ENCODE data around the gene HAUS3.

Gene HAUS3, protein sequence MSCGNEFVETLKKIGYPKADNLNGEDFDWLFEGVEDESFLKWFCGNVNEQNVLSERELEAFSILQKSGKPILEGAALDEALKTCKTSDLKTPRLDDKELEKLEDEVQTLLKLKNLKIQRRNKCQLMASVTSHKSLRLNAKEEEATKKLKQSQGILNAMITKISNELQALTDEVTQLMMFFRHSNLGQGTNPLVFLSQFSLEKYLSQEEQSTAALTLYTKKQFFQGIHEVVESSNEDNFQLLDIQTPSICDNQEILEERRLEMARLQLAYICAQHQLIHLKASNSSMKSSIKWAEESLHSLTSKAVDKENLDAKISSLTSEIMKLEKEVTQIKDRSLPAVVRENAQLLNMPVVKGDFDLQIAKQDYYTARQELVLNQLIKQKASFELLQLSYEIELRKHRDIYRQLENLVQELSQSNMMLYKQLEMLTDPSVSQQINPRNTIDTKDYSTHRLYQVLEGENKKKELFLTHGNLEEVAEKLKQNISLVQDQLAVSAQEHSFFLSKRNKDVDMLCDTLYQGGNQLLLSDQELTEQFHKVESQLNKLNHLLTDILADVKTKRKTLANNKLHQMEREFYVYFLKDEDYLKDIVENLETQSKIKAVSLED

DNA sequence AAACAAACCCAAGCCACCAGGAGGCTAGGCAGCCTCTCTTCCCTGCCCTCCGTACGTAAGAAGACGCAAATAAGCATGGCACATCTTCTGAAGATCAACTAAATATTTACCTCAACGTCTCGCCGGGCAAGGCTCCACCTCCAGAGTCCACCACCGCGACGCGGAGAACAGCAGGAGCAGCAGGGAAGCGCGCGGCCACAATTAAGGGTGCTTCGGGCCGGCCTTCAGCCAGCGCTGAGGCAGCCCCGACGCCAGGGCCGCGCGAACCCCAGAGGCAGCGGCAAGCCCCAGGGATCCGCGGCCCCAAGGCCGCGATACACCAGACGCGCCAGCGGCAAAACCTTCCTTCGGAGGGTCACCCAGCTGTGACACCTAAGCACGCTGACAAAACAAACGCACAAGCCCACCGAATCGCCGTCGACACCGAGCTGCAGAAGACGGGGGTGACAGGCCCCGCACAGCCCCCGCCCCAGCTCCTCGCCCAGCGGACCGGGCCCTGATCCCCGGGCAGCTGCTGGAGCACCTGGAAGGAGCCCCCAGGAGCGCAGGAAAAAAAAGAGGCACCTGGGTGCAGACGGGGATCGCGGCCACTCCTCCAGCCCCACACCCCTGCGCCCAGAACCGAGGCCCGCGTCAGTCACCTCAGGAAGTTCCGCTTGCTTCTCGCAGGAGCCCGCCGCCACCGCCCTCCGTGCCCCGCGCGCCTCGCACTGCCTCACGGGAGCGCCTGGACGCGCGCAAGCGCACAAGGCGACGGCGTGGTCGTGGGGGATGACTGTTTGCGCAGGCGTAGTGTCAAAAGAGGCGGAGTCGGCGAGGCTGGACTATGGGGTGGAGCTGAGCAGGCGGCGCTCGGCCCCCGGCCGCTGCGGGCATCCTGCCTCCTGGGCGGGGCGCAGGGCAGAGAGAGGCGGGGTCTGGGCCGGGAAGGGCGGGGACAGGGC is at the start of gene HAUS3, which contains the start of gene POLN:
Gene HAUS3 (minus strand): TSS at position 712 of the 944 bp plus-strand sequence. CDS start 1,175 bp downstream, outside the sequence.
Gene POLN (minus strand): TSS at position 712 of the 944 bp plus-strand sequence. CDS start 12,890 bp downstream, outside the sequence.
- peak; percentile 99 for DNase-seq

DNA sequence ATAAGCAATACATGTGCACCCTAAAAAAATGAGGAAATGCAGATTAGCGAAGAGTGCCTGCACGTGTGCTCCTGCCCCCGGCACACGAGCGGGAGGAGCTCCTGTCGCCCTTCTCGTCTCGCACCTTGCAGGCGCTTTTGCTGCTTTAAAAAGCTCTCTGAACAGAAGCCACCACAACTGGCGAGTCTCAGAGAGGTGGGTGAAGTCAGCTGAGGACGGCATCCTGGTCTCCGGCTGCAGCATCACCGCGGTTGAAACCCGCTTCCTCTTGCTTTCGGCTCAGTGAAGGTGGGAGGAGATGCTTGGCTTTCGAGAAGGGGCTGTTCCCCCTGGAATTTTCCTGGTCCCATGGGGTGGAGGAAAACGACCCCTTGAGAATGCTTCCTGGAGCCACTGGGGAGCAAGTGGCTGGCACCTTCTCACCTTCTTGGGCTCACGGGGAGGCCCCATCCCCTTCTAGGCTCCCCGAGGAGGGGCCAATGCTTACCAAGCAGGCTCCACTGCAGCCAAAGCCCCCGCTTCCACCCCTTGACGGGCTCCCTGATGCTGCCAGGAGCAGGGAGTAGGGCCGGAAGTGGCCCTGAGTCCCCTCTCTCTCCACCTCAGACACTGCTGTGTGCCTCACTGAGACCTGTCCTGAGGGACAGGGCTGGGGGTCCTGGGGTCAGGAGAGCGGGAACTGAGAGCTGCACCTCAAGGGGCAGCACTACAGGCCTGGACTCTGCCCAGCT is 49.2 kb upstream of the HAUS3 start:
- DNase-seq = peak; percentile 69

DNA sequence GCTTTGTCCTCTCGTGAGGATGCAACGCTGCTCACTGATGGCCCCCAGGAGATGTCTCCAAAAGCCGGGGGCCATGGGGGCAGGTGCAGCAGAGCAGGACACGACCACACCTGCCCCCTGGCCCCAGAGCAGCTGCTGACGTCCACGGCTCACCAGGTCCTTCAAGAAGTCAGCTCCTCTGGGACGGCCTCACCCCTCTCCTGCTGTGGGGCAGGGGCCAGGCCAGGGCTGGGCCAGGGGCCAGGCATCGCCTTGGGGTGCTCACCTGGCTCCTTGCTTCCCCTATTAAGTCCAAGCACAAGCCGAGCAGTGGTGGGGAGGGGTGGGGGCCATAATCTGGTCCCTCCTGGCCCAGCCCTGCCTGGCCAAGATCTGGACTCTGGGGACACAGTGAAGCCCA is 48.6 kb upstream of the HAUS3 start:
- DNase-seq = no peak

DNA sequence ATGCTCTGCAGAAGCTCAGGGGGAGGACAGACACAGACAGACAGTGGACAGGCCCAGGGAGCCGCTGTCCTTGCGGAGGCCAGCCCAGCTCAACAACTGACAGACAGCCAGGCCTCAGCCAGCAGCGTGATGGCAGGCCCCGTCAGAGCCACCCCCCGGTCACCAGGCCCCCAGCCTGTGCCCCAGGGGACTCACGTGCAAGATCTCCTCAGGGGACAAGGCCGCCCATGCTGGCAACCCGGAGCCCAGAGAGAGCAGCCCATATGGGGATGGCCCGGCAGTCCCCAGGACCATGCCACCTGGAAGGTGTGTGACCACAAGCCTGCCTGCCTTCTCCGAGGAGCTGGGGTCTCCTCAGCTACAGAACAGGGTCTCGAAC is 48.0 kb upstream of the HAUS3 start:
- DNase-seq = no peak

DNA sequence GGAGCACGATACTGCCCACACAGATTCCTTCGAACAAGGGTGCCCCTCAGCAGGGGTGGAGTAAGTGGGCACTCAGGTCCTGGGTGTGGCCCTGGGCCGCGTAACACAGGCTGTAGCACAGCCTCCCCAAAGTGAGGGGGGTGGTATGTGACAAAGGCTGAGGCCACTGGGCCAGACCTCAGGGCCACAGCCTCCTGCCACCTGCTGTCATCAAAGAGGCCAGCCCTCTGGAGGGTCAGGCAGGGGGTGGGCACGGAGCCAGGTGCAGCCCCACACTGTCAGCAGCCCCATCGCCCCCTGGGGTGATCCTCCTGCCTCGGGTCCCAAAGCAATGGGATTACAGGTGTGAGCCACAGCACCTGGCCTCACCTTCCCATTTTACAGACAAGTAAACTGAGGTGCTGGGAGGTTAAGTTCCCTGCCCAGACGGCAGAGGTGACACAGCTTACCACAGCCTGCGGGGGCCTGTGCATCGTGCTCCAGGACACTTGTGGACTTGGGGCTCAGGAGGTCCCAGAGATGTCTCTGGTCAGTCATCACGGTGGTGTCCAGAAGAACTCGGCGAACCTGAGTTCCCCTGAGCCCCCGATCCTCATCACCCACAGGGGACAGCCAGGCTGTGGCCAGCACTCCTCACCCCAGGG is 47.5 kb upstream of the HAUS3 start:
- no peak for DNase-seq

DNA sequence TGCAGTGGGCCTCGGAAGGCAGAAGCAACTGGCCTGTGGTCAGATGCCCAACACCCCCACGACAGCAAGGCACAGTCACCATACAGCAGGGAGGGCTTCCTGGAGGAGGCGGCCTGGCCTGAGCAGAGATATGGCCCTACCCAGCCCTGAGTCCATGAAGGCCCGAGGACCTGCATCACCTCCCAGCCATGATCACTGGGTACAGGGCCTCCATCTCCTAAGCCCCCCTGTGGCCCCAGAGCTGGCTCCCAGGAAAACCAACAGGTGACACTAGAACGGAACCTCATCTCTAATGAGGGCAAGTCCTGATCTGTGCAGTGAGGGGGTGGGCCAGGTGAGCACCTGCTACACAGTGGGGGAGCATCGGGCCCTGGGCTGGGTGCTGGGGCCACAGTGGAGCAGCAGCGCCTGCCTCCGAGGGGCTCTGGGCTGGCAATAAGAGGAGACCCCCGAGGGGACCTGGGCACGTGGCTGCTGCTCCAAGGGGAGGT is 46.2 kb upstream of the HAUS3 start:
- no peak for DNase-seq

DNA sequence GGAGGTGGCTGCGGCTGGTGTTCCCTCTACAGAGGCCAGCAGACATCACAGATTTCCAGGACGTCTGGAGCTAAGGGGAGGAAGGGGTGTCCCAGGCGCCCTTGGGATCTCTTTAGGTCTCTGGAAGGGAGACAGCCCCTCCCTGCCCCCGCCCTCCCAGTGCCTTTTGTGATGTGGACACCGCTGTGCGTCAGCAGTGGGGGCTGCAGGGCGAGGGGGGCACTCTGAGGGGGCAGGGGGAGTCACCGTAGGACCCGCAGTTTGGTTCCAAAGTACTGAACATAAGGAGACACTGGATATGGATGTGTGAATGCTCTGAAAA is 45.6 kb upstream of the HAUS3 start:
- no peak for DNase-seq

DNA sequence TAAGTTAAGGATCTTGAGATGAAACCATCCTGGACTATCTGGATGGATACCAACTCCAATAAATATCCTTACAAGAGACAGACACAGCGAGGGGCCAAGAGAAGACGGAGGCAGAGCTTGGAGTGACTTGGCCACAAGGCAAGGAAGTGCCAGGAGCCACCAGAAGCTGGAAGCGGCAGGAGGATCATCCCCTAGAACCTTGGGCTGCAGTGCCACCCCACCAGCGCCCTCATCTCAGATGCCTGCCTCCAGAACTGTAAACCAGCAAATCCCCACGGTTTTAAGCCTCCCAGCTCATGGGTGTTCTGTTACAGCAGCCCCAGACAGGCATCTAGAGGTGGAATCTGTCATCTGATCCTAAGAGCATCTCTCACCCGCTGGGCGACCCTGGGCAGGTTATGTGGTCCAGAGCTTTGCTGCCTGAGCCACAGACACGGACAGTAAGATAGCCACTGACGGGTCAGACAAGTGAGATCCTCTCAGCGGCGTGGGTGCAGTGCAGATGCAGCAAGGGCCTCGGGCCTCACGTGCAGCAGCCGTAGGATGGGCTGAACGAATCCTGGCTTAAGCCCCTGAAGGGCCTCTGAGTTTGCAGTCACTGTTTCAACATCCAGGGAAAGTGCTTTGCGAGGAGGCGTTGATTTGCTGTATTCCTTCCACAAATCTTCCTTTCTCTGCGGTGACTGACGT is 45.1 kb upstream of the HAUS3 start:
- DNase-seq = no peak

DNA sequence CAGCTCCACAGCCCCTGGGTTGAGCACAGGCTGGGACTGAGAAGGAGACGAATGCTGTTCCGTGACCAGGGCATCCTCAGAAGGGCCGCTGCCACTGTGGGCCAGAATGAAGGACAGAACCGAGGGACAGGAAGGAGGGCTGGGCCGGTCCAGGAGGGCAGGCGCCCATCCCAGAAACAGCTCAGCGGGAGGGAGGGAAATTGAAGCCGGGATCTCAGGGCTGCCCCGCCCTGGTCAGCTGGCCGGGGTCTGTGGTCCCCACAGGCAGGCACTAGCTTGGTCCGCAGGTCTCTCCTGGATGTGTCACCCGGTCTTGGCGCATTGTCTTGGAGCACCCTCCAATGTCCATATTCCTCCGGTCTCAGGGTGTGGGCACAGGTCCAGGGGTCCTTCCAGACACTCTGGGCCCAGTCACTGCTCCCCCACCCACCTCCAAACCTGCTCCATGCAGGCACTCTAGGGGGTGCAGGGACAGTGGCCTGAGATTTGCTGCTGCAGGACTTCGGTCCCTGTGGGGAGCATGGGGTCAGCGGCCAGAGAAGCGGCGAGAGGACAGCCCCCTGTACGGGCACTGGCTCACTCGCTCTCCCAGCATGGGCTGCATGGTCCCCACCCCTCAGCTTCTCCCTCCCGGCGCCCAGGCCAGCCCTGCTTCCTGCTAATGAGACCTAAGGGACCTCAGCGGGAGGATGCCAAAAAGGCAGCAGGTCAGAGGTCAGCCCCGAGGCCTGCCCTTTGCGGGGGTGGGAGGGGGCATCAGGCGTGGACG is 43.9 kb upstream of the HAUS3 start:
- DNase-seq = no peak

DNA sequence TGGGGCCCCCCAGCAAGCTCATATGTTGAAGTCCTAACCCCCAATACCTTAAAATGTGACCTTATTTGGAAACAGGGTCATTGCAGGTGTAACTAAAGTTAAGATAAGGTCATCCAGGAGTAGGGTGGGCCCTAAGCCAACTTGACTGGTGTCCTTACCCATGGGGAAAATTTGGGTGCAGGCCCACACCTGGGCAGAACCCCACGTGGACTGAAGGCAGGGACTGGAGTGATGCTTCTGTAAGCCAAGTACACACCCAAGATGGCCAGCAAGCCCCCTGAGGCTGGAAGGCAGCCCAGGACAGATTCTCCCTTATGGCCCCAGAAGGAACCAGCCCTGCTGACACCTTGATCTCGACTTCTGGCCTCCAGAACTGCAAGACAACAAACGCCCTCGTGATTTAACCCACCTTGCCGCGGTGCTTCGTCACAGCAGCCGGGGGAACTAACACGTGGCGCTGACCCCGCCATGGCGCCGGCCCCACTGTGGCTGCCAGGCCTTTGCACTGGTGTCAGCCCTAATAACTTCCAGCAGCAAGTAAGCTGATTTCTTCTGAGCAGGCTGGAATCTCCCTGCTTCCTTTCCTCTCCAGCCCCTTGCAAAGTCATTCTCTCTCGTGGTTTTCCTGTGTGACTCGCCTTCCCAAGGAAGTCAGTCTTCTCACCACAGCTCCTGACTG is 43.2 kb upstream of the HAUS3 start:
- DNase-seq = no peak

DNA sequence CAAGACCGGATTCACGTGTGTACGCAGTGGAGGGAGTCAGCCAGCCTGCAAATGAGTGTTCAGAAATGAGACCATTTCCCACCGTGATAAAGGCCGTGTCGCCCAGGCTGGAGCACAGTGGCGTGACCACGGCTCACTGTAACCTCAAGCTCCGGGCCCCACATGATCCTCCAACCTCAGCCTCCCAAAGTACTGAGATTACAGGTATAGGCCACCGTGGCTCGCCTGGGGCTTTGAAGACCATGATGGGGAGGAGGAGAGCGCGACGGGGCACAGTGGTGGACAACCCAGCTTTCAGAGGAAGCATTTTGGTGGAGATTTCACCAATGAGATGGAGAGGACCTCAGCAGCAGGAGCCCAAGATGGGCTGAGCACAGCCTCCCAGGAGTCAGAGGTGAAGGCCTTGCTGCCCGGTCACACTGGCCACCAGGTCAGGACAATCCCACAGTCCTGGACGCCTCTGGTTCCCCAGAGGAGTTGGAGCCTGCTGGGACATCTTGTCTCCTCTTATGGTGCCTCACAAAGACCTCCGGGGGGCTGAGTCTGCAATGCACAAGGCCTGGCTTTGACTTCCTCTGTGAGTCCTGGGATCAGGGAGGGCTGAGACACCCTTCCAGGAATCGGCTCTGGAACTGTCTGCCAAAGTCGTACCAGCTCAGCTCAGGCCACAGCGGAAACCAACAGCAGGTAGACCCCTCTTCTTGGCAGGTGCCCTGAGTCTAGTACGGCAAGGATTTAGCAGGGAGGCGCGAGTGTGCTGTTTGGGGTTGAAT is 42.4 kb upstream of the HAUS3 start:
- DNase-seq = no peak

DNA sequence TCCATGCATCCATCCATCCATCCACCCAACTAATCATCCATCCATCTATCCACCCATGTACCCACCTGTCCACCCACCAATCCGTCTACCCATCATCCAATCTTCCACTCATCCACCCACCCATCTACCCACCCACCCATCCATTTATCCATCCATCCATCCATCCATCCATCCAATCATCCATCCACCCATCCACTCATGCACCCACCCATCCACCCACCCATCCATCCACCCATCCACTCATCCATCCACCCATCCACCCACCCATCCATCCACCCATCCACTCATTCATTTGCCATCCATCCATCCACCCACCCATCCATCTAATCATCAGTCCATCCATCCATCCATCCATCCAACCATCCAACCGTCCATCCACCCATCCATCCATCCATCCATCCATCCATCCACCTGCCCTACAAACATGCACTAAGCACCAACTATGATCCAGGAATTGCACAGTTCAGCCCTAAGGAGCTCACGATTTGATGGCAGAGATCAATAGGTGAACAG is 41.3 kb upstream of the HAUS3 start:
- no peak for DNase-seq

DNA sequence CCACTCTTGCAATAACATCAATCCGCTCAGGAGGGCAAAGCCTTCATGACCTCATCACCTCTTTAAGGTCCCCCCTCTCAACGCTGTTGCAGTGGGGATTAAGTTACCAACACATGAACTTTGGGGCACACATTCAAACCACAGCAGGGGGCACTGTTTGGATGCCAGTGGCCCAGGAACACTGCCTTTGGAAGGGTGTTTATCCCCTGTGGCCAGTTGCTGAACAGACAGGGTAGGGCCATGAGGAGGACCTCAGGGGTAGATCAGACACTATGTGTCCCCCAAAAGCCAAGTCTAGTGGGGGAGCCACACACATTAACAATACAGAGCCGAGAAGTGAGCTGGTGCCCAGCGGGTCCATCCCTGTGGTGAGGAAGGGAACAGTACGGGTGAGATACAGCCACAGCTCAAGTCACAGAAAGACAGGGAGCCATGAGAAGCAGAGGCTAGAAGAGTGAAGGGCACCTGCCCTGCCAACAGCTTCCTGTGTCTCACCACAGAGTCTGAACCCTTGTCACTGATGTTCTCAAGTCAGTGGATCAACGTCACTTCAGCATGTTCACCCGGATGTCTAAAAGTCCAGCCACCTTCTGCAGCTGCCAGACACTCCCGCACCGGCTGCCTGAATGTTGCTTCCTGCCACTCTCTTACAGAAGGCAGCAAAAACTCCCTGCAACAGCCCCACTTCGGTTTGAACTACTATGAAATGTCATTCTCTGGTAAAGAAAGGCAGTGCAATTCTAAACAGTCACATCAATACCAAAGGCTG is 39.8 kb upstream of the HAUS3 start:
- DNase-seq = peak; percentile 74

DNA sequence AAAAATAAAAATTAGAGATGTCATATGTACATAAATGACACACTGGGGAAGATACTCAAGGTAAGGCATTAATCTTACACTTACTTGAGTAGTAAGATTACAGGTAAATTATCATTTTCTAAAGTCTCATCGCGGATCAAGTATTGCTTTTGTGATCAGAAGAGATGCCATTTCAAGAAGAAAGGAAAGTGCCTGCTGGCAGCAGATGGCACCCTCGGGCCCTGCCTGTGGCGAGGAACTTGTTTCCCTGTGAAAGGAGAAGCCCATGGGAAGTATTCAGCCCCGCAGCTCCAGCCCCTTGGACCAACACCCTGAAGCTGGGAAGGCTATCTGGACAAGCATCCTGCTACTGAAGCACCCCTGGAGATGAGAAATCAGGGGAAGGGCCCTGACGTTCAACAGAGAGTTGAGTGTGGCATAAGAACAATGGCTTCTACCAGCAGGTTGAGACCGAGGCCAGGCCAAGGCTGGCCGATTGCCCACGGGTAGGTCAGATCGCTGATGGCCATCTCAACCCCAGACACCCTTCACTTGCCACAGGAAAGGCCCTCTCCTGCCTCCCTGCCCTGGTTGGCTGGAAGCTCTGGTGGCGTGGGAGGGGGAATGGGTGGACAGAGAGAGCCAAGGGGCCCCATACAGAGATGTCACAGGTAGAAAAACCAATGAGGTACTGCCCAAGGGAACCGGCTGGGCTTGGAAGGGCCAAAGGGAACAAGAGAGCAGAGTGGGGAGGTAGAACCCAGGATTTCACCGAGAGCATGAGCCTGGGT is 38.8 kb upstream of the HAUS3 start:
- DNase-seq = peak; percentile 20

DNA sequence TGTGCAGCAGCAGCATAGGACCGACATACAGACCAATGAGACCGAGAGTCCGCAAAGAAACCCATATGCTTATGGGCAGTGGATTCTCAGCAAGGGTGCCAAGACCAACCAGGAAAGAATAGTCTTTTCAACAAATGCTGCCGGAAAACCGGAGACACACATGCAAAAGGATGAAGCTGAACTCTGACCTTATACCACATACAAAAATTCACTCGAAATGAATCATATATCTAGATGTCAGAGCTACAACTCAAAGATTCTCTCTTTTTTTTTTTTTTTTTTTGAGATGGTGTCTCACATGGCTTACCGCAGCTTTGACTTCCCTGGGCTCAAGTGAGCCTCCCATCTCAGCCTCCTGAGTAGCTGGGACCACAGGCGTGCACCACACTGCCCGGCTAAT is 36.0 kb upstream of the HAUS3 start:
- no peak for DNase-seq

DNA sequence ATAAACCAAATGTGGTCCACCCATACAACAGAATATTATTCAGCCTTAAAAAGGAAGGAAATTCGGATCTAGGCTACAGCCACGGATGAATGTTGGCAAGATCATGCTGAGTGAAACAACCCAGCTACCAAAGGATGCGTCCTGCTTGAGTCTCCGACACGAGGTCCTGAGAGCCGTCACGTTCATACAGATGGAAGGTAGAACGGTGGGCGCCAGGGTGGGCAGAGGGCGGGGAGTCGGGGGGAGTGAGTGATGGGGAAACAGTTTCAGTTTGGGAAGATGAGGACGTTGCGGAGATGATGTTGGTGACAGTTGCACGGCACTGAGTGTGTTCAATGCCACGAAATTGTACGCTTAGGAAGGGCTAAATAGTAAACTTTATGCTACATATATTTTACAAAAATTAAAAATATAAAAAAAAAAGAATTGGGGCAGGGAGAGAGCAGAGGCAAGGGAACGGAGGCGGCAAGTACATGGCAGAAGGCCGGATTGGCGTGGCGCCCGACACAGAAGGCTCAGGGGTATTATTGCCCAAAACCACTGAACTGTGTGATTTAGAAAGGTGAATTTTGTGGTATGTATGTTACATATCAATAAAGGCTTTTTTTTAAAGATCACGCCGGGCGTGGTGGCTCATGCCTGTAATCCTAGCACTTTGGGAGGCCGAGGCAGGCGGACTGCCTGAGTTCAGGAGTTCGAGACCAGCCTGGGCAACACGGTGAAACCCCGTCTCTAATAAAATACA is 34.8 kb upstream of the HAUS3 start:
- DNase-seq = no peak
